Liver (tissue), 3 donors: ENCODE measurements around the gene PDE4C.

ENCODE experiments used
- CTCF ChIP-seq: fragments of 150-350 bp; IDR thresholded peaks from 2 replicates; pipeline ENCODE4 v1.5.1; 2017; ENCODE audit warnings: improper control_type of control experiment, low read depth, low read length; ENCODE audit not compliant: missing input control
- GABPA ChIP-seq, 2 donors: IDR thresholded peaks in 1 of 2; conservative IDR thresholded peaks in 1 of 2; 2 replicates each; pipeline ENCODE4 v1.6.1; 2016; ENCODE audit warnings: antibody characterized with exemption in 2 of 2, mild to moderate bottlenecking in 1 of 2, moderate library complexity in 1 of 2
- RAD21 ChIP-seq, 2 donors: IDR thresholded peaks; 2 replicates each; pipeline ENCODE4 v1.6.1; 2016; ENCODE audit warnings: antibody characterized with exemption in 2 of 2, mild to moderate bottlenecking in 2 of 2
- REST ChIP-seq: IDR thresholded peaks from 2 replicates; pipeline ENCODE4 v1.6.1; 2016; ENCODE audit warnings: antibody characterized with exemption, mild to moderate bottlenecking
- RXRA ChIP-seq, 2 donors: IDR thresholded peaks; 2 replicates each; pipeline ENCODE4 v1.6.1; 2017 to 2018; ENCODE audit warnings: antibody characterized with exemption in 2 of 2, mild to moderate bottlenecking in 1 of 2
- YY1 ChIP-seq: IDR thresholded peaks from 2 replicates; pipeline ENCODE4 v1.6.1; 2016; ENCODE audit warnings: antibody characterized with exemption, mild to moderate bottlenecking
- TF ChIP-seq, protein P1 (sequence below): IDR thresholded peaks from 2 replicates; pipeline ENCODE4 v1.6.1; 2016; ENCODE audit warnings: antibody characterized with exemption
- TF ChIP-seq, protein P2 (sequence below): IDR thresholded peaks from 2 replicates; pipeline ENCODE4 v1.6.1; 2016; ENCODE audit warnings: antibody characterized with exemption
- donor health status: healthy.
- donor health status: healthy.

DNA sequence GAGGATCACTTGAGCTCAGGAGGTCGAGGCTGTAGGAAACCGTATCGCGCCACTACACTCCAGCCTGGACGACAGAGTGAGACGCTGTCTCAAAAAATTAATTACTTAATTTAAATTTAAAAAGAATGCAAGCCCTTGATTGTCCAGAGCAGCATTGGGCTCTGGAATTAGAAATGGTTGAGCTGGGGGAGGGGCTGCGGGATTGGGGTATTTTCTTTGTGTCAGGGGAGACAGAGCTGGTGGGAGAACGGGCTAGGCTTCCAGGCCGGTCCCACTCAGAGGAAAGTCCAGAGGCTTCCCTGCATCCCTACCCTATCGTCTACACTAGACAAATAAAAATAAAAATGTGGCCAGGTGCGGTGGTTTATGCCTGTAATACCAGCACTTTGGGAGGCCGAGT is 20.2 kb downstream of the PDE4C start:
- no peak for TF ChIP-seq GABPA (IDR thresholded peaks at IDR 0.05 in 1 of 2, conservative IDR thresholded peaks at IDR 0.05 in 1 of 2)
- no peak for TF ChIP-seq CTCF
- no peak for TF ChIP-seq YY1
- no peak for TF ChIP-seq RAD21 (IDR thresholded peaks at IDR 0.05)
- no peak for TF ChIP-seq RXRA (IDR thresholded peaks at IDR 0.05)
- TF ChIP-seq, protein P1, sequence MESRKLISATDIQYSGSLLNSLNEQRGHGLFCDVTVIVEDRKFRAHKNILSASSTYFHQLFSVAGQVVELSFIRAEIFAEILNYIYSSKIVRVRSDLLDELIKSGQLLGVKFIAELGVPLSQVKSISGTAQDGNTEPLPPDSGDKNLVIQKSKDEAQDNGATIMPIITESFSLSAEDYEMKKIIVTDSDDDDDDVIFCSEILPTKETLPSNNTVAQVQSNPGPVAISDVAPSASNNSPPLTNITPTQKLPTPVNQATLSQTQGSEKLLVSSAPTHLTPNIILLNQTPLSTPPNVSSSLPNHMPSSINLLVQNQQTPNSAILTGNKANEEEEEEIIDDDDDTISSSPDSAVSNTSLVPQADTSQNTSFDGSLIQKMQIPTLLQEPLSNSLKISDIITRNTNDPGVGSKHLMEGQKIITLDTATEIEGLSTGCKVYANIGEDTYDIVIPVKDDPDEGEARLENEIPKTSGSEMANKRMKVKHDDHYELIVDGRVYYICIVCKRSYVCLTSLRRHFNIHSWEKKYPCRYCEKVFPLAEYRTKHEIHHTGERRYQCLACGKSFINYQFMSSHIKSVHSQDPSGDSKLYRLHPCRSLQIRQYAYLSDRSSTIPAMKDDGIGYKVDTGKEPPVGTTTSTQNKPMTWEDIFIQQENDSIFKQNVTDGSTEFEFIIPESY = no peak
- TF ChIP-seq REST = no peak
- TF ChIP-seq, protein P2, sequence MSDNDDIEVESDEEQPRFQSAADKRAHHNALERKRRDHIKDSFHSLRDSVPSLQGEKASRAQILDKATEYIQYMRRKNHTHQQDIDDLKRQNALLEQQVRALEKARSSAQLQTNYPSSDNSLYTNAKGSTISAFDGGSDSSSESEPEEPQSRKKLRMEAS = no peak
